ENCODE data around the gene CCDC40.

DNA sequence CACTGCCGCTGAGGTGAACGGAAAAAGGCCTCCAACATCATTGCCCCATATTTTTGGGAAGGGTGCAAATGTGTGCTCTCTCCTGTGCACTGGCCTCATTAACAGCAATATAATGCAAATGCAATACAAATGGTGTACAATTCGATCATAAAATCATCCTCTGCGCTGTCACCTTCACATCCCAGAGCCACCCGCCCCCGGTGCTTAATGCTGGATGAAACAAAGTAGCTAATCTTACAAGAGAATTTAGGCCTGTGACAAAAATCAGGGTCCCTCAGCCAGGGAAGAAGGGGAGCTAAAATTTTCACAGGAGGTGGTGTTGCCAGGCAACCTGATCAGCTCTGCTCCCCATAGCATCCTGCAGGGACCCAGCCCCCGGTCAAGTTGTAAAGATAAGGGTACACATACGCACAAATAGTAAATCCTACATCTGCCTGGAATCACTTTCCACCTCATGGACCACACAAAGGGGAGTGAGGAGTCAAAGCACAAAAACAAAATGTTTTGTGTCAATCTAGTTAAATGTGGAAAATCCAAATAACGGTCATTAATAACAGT lies 3.7 kb upstream of the CCDC40 start:
- no peak for TF ChIP-seq CTCF (conservative IDR thresholded peaks at IDR 0.05)
- TF ChIP-seq EZH2 (IDR thresholded peaks at IDR 0.05; ENCODE audit: low read depth) = no peak
